Neutrophil (primary cell): ENCODE measurements around the gene ZNF764.

ENCODE experiments used
- H3K27ac ChIP-seq: fragments of 200-600 bp; sonication (generic); 2 replicates; pipeline ENCODE4 v1.5.1; 2016; ENCODE audit warnings: mild to moderate bottlenecking, moderate library complexity
- H3K27me3 ChIP-seq: fragments of 200-600 bp; sonication (generic); 2 replicates; pipeline ENCODE4 v1.6.0; 2016; ENCODE audit warnings: mild to moderate bottlenecking
- H3K36me3 ChIP-seq: fragments of 200-600 bp; sonication (generic); 2 replicates; pipeline ENCODE4 v1.5.1; 2017
- H3K4me1 ChIP-seq, 2 experiments: fragments of 200-600 bp in 1 of 2; sonication (generic) in 1 of 2; 1 replicate in 1 of 2; 2 replicates in 1 of 2; pipeline versions ENCODE4 v1.5.1 to v1.6.1; 2013 to 2016; ENCODE audit warnings: low read depth in 1 of 2, low read length in 1 of 2, mild to moderate bottlenecking in 1 of 2, moderate library complexity in 1 of 2; ENCODE audit not compliant: control insufficient read depth in 1 of 2, insufficient read depth in 1 of 2
- H3K4me3 ChIP-seq, 2 experiments: fragments of 200-600 bp in 1 of 2; sonication (generic) in 1 of 2; 1 replicate in 1 of 2; 2 replicates in 1 of 2; pipeline ENCODE4 v1.5.1; 2013 to 2016; ENCODE audit warnings: low read depth in 1 of 2, low read length in 1 of 2, mild to moderate bottlenecking in 1 of 2, moderate library complexity in 1 of 2
- H3K9me3 ChIP-seq: fragments of 200-600 bp; sonication (generic); 2 replicates; pipeline ENCODE4 v1.5.1; 2016
- TF ChIP-seq, protein P1 (sequence below): fragments of 200-600 bp; sonication (generic); IDR thresholded peaks from 2 replicates; pipeline ENCODE4 v1.5.1; 2016; ENCODE audit warnings: antibody characterized with exemption

The ZNF764 gene

GRCh38 chr16:30557957-30558788 is at the start of gene ZNF764:
Gene ZNF764 (minus strand): TSS chr16:30558374. CDS start chr16:30558182, 192 bp downstream.
- Histone ChIP-seq H3K4me1 (peaks cover 31 to 33% of the 10 kb centered on the region in 2 experiments), H3K27me3 (no peaks in the 10 kb centered on the region), H3K9me3 (no peaks in the 10 kb centered on the region), H3K4me3 (peak within 1 kb of the TSS; percentile 77 to 99), H3K36me3 (peaks cover 15% of the 10 kb centered on the region), H3K27ac (peak within 1 kb of the TSS; percentile 91)
- TF ChIP-seq, protein P1, sequence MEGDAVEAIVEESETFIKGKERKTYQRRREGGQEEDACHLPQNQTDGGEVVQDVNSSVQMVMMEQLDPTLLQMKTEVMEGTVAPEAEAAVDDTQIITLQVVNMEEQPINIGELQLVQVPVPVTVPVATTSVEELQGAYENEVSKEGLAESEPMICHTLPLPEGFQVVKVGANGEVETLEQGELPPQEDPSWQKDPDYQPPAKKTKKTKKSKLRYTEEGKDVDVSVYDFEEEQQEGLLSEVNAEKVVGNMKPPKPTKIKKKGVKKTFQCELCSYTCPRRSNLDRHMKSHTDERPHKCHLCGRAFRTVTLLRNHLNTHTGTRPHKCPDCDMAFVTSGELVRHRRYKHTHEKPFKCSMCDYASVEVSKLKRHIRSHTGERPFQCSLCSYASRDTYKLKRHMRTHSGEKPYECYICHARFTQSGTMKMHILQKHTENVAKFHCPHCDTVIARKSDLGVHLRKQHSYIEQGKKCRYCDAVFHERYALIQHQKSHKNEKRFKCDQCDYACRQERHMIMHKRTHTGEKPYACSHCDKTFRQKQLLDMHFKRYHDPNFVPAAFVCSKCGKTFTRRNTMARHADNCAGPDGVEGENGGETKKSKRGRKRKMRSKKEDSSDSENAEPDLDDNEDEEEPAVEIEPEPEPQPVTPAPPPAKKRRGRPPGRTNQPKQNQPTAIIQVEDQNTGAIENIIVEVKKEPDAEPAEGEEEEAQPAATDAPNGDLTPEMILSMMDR, result peak; percentile 44

DNA sequence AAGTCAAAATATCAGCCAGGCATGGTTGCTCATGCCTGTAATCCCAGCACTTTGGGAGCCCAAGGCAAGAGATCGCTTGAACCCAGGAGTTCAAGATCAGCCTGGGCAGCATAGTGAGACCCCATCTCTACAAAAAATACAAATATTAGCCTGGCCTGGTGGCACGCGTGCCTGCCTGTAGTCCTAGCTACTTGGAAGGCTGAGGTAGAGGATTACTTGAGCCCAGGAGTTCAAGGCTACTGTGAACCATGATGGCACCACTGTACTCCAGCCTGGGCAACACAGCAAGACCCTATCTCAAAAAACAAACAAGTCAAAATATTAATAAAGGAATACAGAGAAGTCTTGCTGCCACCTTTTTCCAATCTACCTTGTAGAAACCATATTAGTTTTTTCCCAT is 47.8 kb upstream of the ZNF764 start:
- Histone ChIP-seq H3K27me3 (no peaks in the 10 kb centered on the region), H3K9me3 (no peaks in the 10 kb centered on the region), H3K36me3 (peaks cover 18% of the 10 kb centered on the region), H3K27ac (peak overlapping the region; percentile 53), H3K4me1 (peaks cover 16 to 21% of the 10 kb centered on the region in 2 experiments), H3K4me3 (no peak overlapping the region)
- TF ChIP-seq, protein P1, result no peak

GRCh38 chr16:30605158-30605557 is 47.0 kb upstream of the ZNF764 start:
- no peak overlapping the region for H3K4me3 ChIP-seq
- peaks cover 18% of the 10 kb centered on the region for H3K36me3 ChIP-seq
- no peaks in the 10 kb centered on the region for H3K27me3 ChIP-seq
- no peaks in the 10 kb centered on the region for H3K9me3 ChIP-seq
- TF ChIP-seq, protein P1, result no peak
- H3K27ac ChIP-seq, result peak overlapping the region; percentile 53
- H3K4me1 ChIP-seq, result peaks cover 11 to 17% of the 10 kb centered on the region in 2 experiments

DNA sequence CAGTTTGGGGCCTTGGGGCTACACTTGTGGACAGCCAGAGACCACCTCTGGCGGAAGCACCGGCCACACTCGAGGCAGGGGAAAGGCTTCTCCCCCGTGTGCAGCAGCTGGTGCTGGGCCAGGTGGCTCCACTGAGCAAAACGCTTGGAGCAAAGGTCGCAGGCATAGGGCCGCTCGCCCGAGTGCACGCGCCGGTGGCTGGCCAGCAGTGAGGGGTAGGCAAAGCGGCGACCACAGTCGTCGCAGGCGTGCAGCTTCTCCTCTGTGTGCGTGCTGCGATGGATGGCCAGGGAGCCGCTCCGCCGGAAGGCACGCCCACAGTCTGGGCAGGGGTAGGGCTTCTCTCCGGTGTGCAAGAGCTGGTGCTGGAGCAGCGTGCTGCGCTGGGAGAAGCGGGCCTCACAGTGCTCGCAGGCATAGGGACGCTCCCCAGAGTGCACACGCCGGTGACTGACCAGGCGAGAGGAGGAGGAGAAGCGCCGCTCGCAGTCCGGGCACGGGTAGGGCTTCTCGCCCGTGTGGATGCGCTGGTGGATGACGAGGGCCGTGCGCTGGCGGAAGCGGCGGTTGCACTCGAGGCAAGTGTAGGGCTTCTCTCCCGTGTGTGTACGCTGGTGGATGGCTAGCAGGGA is 46.3 kb upstream of the ZNF764 start:
- Histone ChIP-seq H3K9me3 (no peaks in the 10 kb centered on the region), H3K36me3 (peaks cover 18% of the 10 kb centered on the region), H3K4me1 (peaks cover 9 to 13% of the 10 kb centered on the region in 2 experiments), H3K27ac (no peak overlapping the region), H3K4me3 (no peak overlapping the region), H3K27me3 (no peaks in the 10 kb centered on the region)
- TF ChIP-seq, protein P1, result no peak

GRCh38 chr16:30603945-30604315 is 45.8 kb upstream of the ZNF764 start:
- Histone ChIP-seq H3K27me3 (no peaks in the 10 kb centered on the region), H3K4me3 (no peak overlapping the region), H3K4me1 (peaks cover 6 to 8% of the 10 kb centered on the region in 2 experiments), H3K36me3 (peaks cover 18% of the 10 kb centered on the region), H3K27ac (no peak overlapping the region), H3K9me3 (no peaks in the 10 kb centered on the region)
- TF ChIP-seq, protein P1, result no peak
